ENCODE results near the gene UFSP2. TPM values are rescaled to one million over a fixed set of nuclear protein-coding genes. Genes with fewer than 3 reads are reported as not detected.
A peak's percentile ranks its signal among the peaks of the same experiment; 100 is the strongest.

Gene UFSP2
- total RNA-seq, 4 donors from 2014 or later: 22.5 to 44.8 (median 26.4) TPM

- ATAC-seq (ENCODE audit: low FRiP score): no peak
- DNase-seq (ENCODE audit: low spot score): no peak
- TF ChIP-seq, protein P1, sequence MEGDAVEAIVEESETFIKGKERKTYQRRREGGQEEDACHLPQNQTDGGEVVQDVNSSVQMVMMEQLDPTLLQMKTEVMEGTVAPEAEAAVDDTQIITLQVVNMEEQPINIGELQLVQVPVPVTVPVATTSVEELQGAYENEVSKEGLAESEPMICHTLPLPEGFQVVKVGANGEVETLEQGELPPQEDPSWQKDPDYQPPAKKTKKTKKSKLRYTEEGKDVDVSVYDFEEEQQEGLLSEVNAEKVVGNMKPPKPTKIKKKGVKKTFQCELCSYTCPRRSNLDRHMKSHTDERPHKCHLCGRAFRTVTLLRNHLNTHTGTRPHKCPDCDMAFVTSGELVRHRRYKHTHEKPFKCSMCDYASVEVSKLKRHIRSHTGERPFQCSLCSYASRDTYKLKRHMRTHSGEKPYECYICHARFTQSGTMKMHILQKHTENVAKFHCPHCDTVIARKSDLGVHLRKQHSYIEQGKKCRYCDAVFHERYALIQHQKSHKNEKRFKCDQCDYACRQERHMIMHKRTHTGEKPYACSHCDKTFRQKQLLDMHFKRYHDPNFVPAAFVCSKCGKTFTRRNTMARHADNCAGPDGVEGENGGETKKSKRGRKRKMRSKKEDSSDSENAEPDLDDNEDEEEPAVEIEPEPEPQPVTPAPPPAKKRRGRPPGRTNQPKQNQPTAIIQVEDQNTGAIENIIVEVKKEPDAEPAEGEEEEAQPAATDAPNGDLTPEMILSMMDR (IDR thresholded peaks at IDR 0.05): no peak
Measured at GRCh38 chr4:185429660-185430059, 3.9 kb upstream of the UFSP2 start.

DNA sequence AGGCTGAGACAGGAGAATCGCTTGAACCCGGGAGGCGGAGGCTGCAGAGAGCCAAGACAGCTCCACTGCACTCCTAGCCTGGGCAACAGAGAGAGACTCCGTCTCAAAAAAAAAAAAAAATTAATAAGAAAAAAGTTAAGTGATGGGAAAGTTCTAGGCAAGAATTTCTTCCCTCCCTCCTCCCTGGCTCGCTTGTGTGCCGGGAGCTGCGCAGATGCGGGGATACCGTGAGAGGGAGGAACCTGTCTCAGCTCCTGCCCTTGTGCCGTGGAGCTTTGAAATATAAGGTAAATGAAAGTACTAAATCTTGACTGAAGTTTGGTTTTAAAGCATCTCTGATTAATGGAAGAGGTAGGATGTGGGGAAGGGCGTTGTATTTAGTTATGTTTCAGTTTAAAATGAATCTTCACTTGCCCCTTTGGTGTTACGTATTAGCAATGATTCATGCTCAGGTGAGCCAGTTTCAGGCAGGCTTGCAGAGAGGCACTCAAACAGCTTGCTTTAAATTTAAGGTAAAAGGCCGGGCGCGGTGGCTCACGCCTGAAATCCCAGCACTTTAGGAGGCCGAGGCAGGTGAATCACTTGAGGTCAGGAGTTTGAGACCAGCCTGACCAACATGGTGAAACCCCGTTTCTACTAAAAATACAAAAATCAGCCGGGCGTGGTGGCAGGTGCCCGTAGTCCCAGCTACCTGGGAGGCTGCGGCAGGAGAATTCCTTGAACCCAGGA lies 1.4 kb upstream of the UFSP2 start:
- no peak for ATAC-seq (ENCODE audit: low FRiP score)
- no peak for DNase-seq (ENCODE audit: low spot score)
- TF ChIP-seq, protein P1 (IDR thresholded peaks at IDR 0.05): no peak

DNA sequence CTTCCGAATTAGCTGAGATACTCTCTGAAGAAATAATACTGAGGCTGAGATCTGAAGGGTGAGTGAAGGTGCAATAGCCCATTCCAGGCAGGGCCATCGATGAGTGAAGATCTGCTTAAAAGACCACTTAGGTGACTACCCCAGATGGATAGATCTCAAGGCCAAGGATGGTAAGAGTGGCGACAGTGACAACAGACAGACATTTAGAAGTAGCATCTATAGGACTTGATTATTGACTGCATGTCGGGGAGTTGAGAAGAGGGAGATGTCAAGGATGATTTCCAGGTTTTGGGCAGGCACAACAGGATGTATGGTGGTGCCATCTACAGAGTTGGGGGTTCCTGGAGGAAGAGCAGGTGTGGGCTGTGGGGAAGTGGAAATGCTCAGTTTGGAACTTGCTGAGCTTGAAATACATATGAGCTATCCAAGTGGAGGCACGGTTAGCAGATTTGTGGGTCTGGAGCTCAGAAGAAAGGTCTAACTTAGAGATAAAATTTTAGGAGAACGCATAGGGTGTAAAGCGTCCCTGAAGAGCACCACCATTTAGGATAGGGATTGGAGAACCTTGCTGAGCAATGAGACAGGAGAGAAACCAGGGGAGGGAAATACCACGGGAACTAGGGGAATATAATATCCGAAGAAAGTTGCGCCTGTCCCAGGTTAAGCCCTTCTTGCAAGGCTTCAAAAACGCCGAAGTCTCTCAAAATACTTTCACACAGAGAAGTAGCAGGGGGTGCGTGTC lies 688 bp downstream of the UFSP2 start:
- TF ChIP-seq, protein P1 (IDR thresholded peaks at IDR 0.05): no peak
- ATAC-seq (ENCODE audit: low FRiP score): peak; percentile 26
- no peak for DNase-seq (ENCODE audit: low spot score)

DNA sequence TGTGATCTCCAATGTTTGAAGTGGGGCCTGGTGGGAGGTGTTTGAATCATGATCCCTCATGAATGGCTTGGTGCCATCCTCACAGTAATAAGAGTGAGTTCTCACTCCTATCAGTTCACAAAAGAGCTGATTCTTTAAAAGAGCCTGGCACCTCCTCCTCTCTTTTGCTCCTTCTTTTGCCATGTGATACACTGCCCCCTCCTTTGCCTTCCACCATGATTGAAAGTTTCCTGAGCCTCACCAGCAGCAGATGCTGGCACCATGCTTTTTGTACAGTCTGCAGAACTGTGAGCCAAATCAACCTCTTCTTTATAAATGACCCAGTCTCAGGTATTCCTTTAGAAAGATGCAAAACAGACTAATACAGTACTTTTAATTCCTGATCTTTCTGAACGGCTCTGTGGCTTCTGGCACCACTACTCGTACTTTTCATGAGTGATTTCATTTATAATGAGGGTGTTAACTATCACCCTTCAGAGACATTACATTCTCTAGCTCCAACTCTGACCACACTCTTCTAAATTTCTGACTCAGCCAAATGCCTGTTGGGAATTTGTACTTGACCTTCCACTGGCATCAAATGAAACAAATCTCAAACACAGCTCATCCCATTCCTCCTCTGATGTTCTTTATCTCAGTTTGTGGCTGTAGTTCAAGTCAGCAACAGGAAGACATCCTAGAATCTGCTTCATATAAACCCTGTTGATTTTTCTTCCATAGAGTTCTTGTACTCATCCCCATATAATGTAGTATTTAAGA lies 4.2 kb downstream of the UFSP2 start:
- ATAC-seq (ENCODE audit: low FRiP score) (peak; percentile 67), DNase-seq (ENCODE audit: low spot score) (no peak)
- TF ChIP-seq, protein P1 (IDR thresholded peaks at IDR 0.05): no peak

- DNase-seq (ENCODE audit: low spot score) (no peak), ATAC-seq (ENCODE audit: low FRiP score) (no peak)
- TF ChIP-seq, protein P1 (IDR thresholded peaks at IDR 0.05): no peak
Measured at GRCh38 chr4:185416955-185417354, 8.8 kb downstream of the UFSP2 start.

- no peak for ATAC-seq (ENCODE audit: low FRiP score)
- TF ChIP-seq, protein P1 (IDR thresholded peaks at IDR 0.05): no peak
- DNase-seq (ENCODE audit: low spot score): no peak
Measured at GRCh38 chr4:185412412-185412811, 13.4 kb downstream of the UFSP2 start.

Data from omental fat pad (tissue), 4 donors.